ENCODE results near the gene USP36. TPM values are rescaled to one million over a fixed set of nuclear protein-coding genes. Genes with fewer than 3 reads are reported as not detected.
A peak's percentile ranks its signal among the peaks of the same experiment; 100 is the strongest.

USP36 gene
- total and polyA plus RNA-seq, 9 of the 15 experiments (the other 6 are each of a cell fraction or from before 2014, with no cell fraction given) = 6.4 to 72.8 (median 22.5) TPM

DNA sequence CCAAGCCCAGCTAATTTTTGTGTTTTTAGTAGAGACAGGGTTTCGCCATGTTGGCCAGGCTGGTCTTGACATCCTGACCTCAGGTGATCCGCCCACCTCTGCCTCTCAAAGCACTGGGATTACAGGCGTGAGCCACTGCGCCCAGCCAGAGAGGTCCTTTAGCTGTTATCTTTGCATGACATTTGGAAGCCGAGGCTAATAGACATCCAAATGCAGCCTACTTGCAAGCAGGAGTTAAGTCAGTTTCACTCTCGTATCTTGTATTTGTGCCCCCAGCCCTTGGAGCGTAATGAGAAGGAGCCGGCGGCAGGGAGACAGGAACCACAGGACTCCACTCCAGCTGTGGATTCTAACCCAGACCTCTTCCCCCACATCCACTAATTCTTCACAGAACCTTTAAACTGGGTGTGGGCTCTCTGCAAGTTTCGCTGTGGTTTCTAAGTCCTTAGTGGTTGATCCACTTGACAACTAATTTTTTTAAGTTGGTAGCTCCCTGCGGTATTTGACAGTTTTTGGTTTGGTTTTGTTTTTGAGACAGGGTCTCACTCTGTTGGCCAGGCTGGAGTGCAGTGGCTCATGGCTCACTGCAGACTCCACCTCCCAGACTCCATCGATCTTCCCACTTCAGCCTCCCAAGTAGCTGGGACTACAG, 55.5 kb downstream of the USP36 start (continued):
- TF ChIP-seq, protein P1, sequence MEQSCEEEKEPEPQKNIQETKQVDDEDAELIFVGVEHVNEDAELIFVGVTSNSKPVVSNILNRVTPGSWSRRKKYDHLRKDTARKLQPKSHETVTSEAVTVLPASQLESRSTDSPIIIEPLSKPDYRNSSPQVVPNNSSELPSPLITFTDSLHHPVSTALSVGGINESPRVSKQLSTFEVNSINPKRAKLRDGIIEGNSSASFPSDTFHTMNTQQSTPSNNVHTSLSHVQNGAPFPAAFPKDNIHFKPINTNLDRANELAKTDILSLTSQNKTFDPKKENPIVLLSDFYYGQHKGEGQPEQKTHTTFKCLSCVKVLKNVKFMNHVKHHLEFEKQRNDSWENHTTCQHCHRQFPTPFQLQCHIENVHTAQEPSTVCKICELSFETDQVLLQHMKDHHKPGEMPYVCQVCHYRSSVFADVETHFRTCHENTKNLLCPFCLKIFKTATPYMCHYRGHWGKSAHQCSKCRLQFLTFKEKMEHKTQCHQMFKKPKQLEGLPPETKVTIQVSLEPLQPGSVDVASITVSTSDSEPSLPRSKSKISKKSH (CRISPR knock-in tag; IDR thresholded peaks at IDR 0.05) = no peak
- TF ChIP-seq, protein P2, sequence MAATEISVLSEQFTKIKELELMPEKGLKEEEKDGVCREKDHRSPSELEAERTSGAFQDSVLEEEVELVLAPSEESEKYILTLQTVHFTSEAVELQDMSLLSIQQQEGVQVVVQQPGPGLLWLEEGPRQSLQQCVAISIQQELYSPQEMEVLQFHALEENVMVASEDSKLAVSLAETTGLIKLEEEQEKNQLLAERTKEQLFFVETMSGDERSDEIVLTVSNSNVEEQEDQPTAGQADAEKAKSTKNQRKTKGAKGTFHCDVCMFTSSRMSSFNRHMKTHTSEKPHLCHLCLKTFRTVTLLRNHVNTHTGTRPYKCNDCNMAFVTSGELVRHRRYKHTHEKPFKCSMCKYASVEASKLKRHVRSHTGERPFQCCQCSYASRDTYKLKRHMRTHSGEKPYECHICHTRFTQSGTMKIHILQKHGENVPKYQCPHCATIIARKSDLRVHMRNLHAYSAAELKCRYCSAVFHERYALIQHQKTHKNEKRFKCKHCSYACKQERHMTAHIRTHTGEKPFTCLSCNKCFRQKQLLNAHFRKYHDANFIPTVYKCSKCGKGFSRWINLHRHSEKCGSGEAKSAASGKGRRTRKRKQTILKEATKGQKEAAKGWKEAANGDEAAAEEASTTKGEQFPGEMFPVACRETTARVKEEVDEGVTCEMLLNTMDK (IDR thresholded peaks at IDR 0.05; ENCODE audit: borderline replicate concordance, insufficient read depth, low read depth, low read length, poor library complexity, severe bottlenecking) = no peak
- TF ChIP-seq ZNF316 (IDR thresholded peaks at IDR 0.05) = peak; percentile 64
- TF ChIP-seq SMARCA5 (IDR thresholded peaks at IDR 0.05) = no peak
- TF ChIP-seq SAFB (IDR thresholded peaks at IDR 0.05; ENCODE audit: borderline replicate concordance, low read depth, low read length) = no peak
- no peak for TF ChIP-seq ZFP1 (CRISPR knock-in tag; IDR thresholded peaks at IDR 0.05)
- no peak for TF ChIP-seq ZNF717 (CRISPR knock-in tag; IDR thresholded peaks at IDR 0.05)
- TF ChIP-seq HDAC1 (IDR thresholded peaks at IDR 0.05) = peak in 1 of 2 experiments; percentile 53; a peak in 1 of 4 replicates
- TF ChIP-seq ZNF696 (CRISPR knock-in tag; conservative IDR thresholded peaks at IDR 0.05) = no peak
- no peak; the same call in none of the 2 replicates for TF ChIP-seq ADNP (tag; IDR thresholded peaks at IDR 0.05)
- no peak for TF ChIP-seq ETV5 (CRISPR knock-in tag; IDR thresholded peaks at IDR 0.05; ENCODE audit: low read depth)
- no peak for TF ChIP-seq HNRNPLL (IDR thresholded peaks at IDR 0.05; ENCODE audit: low read depth, low read length, poor library complexity, severe bottlenecking)
- peak; percentile 50; the same call in 1 of the 2 replicates for TF ChIP-seq STAT5A (IDR thresholded peaks at IDR 0.05; ENCODE audit: borderline replicate concordance, low read length)
- peak; percentile 81 for TF ChIP-seq TEAD4 (IDR thresholded peaks at IDR 0.05; ENCODE audit: low read length)
- no peak for TF ChIP-seq TEAD4 (CRISPR knock-in tag; IDR thresholded peaks at IDR 0.05; ENCODE audit: borderline replicate concordance)
- no peak for TF ChIP-seq ZNF124 (CRISPR knock-in tag; IDR thresholded peaks at IDR 0.05)
- TF ChIP-seq NBN (IDR thresholded peaks at IDR 0.05; ENCODE audit: low read depth) = no peak
- no peak for TF ChIP-seq SIX5 (IDR thresholded peaks at IDR 0.05; ENCODE audit: borderline replicate concordance in 1 of 2, insufficient read depth in 1 of 2, low read depth in 1 of 2, low read length in 2 of 2)
- peak; percentile 79 for TF ChIP-seq TAL1 (IDR thresholded peaks at IDR 0.05)
- peak; percentile 63 for TF ChIP-seq SMAD4 (CRISPR knock-in tag; conservative IDR thresholded peaks at IDR 0.05)
- no peak for TF ChIP-seq KAT2B (IDR thresholded peaks at IDR 0.05; ENCODE audit: low read depth, low read length)
- peak in 1 of 2 experiments; percentile 70; a peak in 3 of 4 replicates for TF ChIP-seq RCOR1 (IDR thresholded peaks at IDR 0.05; ENCODE audit: borderline replicate concordance in 1 of 2, low read depth in 2 of 2, low read length in 2 of 2)
- TF ChIP-seq, protein P3, sequence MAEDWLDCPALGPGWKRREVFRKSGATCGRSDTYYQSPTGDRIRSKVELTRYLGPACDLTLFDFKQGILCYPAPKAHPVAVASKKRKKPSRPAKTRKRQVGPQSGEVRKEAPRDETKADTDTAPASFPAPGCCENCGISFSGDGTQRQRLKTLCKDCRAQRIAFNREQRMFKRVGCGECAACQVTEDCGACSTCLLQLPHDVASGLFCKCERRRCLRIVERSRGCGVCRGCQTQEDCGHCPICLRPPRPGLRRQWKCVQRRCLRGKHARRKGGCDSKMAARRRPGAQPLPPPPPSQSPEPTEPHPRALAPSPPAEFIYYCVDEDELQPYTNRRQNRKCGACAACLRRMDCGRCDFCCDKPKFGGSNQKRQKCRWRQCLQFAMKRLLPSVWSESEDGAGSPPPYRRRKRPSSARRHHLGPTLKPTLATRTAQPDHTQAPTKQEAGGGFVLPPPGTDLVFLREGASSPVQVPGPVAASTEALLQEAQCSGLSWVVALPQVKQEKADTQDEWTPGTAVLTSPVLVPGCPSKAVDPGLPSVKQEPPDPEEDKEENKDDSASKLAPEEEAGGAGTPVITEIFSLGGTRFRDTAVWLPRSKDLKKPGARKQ (CRISPR knock-in tag; IDR thresholded peaks at IDR 0.05) = no peak
- TF ChIP-seq ZC3H4 (CRISPR knock-in tag; IDR thresholded peaks at IDR 0.05; ENCODE audit: borderline replicate concordance) = no peak
- no peak for TF ChIP-seq SRSF7 (optimal IDR thresholded peaks at IDR 0.05; ENCODE audit: low read depth, low read length)

Data from K562 (cell line).